Stimulated activated CD8-positive, alpha-beta memory T cell treated with anti-CD3 and anti-CD28 coated beads, Interleukin-2, amount 100 ng/mL, for 1 hour (primary cell): ENCODE data around the gene PLD6.
"Not testable (repeated sequence)": the region's sequence is repeated elsewhere in the genome, so short reads cannot be mapped to it uniquely, and the experiment has no call there.

Experiments used
- DNase-seq, 2 donors: peaks; one replicate each; pipeline ENCODE4 v3.0.0-alpha.2; 2020; ENCODE audit warnings: low read depth in 2 of 2

PLD6 gene

DNA sequence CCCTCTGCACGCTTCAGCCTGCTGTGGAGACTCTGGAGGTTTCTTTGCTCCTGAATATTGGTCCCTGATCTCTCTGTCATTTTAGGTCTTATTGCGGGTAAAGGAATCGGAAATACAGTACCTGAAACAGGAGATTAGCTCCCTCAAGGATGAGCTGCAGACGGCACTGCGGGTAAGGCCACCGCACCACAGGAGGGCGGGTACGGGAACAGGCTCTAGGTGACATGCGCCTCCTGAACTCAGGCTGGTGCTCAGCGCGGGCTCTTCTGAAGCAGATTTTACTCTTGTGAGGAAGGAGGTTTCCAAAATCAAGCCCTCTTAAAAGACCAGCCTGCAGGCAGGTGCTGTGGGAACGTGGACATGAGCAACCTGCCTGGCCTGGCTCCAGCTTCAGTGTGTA, 29.8 kb downstream of the PLD6 start:
- no peak for DNase-seq

DNA sequence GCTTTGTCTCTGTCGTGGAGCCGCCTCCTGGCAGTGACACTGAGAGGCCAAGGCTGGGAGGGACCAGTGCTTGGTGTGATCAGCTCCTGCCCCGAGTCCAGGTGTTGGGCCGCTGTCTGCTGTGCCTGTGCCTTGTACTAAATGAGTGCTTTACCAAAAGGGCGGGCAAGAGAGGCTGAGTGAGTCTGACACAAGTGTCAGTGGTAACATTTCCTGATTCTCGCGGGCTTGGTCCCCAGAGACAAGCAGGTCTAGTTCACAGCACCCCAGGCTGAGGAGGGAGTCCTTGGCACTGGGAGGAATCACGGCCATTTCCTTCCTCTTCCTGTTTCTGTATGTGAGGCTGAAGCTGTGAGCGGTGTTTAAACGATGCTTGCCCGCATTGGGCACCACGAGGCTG, 30.2 kb downstream of the PLD6 start:
- DNase-seq: no peak

DNA sequence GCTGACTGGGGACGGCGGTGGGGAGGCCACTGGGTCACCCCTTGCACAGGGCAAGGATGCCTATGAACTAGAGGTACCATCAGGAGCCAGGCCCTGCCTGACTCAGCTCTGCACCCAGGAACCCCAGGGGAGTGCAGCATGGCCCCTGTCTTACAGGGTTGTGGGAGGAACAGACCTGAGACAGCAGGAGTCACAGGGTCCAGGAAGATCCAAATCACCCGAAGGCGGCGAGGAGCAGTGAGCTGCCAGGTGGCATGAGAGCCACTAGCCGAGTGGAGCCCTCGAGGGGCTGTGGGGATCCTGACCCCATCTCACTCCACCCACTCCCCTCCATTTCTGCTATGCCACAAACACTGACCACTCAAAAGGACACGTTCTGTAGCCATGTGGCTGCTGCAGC, 30.8 kb downstream of the PLD6 start:
- DNase-seq: no peak

DNA sequence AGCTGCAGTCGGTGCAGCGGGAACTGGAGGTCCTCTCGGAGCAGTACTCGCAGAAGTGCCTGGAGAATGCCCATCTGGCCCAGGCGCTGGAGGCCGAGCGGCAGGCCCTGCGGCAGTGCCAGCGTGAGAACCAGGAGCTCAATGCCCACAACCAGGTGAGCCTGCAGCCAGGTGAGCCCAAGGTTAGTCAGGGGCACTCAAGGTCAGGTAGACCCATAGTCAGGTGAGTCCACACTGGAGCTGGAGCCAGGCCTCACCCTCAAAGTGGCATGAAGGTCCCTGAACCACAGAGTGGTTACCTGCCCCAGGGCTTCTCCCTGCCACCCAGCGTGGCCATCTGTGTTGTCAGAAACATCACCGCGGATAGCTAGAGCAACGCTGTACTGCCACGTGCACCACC, 32.2 kb downstream of the PLD6 start:
- no peak for DNase-seq

DNA sequence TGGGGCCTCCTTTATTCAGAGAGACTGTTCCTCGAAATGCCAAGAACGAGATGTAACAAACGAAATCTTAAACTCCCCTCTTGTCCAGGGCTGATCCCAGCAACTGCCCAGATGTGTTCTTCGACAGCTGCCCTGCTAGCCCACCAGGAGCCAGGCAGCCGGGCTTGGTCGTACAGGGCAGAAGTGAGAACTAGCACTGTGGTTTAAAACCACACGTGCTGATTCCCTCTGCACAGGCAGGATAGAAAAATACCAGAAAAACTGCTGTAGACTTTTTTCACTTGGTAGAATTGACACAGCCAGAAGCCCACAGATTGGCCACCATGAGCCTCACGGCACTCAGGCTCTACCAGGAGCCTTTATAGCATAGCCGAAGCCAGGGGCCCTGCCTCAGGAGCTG, 33.1 kb downstream of the PLD6 start:
- DNase-seq: no peak

DNA sequence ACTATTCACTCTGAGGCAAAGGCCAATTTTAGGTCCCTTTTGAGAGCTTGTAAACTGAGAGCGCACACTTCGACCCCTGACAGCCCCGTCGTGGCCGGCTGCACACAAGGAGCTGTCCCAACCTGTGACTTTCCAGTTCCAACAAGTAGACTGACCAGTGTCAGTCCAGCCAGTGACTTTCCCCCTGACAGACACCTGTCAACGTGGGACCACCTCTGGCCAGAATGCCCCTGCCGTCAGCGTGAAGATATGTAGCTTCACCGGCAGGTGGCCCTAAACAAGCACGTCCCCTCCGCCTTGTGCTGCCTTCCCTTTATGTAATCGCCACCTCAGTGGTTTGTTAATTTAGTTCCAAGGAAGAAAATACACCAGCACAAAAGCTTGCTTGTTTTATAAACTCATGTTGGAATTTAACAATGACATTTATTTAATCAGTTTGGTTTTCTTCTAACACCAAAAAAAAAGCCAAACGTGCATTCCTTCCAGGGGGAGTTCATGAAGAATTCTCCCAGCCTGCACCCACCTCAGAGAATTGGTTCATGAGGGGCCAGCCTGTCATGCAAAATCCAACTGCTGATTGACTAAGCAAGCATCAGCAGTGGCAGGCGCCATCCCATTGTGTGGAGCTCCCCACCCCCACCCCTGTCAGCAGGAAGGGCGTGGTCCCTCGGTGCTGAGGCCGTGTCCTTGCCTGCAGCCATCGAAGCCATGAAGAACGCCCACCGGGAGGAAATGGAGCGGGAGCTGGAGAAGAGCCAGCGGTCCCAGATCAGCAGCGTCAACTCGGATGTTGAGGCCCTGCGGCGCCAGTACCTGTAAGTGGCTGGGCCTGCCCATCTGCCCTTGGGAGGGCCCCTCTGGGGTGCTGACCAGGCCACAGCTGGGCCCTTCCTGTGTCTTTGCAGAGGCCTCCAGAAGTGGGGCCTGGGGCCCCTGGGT, 33.9 kb downstream of the PLD6 start:
- DNase-seq: no peak

DNA sequence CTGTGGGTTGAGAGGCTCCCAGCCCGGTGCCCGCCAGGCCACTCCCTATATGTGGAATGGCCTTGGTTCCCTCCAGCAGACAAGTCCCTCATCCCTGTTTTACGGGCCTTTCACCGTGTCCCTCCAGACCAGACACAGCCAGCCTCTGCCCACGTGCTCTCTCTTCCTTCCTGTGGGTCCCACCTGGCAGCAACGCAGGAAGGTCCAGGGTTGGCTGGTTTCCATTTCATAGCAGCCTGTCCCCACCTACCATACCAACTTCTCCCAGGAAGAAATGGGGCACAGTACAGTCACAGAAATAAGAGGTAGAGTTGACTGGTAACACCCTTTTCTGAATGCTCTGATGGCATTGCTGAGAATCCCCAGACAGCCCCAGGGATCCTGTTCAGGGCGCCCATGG, 34.9 kb downstream of the PLD6 start:
- DNase-seq: no peak

DNA sequence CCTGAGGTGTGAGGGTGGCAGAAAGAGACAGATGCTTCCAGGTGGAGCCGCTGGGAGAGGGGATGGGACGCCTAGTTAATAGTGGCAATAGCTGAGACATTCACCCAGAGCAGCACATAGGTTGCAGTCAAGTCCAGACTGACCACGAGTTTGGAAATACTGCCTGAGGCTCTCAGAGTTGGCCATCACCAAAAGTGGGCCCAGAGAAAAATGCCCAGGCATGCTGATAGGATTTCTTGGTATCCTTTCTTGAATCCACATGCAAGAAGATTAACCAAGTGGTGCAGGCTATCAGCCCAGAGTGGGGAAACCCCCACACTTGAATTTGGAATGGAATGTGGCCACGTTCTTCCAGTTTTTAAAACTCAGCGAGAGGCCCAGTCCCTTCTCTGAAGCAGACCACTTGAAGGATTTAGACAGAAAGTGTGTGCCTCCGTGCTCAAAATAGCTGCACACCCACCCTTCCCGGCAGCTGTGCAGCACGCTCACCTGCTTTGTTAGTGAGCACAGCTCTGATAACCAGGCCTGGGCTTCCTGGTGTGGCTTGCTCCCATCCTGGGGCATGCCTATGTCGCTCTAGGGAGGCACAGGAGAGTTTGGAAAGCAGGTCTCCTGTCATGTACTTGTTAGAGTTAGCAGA, 35.7 kb downstream of the PLD6 start:
- DNase-seq: no peak

DNA sequence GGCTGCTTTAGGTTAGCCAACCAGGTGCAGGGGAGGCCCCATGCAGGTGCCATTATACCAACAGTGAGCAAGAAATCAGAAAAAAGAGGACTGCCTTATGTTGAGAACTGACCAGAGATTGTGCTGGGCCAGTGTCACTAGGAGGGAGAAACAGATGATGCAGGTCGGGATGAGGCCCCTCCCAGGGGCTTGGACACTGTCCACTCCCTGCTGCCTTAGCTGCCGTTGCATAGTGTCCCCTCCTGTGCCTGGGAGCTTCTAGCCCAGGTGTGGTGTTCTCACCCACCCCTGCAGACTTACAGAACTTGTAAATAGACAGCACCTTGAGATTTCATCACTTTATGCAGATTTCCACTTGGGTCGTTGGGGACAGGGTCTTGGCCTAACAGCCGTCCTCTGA, 36.7 kb downstream of the PLD6 start:
- DNase-seq: no peak

DNA sequence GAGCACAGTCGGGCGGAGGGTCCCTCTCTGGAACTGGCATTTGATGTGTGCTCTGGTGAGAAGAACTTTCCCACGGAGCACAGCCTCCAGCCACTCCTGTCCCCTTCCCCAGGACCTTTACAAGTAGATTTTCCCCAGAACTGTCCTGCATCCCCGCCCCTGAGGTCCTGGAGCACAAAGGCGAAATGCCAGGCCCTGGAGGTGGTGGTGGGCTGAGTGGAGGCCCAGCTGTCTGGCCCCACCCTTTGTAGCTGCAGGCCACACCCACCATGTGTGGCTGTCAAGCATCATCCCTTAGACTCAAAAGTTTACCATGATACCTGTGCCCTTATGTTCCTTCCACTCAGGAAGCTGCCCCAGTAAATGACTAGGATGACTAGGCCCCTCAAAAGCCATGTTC, 37.7 kb downstream of the PLD6 start:
- no peak for DNase-seq

DNA sequence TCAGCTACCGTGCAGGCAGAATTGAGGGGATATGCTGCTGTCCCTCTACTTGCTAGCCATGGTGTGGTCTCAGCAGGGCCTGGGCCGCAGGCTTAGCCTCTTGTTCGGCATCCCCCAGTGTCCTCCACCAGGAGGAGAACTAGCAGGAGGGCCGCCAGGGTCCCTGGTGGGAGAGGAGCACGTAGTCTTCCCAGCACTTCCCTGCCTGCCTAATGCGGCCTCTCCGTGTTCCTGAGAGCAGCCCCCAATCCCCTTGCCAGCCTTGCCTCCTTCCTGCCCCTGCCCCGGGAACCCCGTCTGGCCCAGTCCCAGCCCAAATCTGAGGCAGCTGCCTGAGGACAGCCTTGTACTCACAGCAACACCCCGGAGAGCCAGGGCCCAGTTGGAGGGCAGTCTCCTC, 38.1 kb downstream of the PLD6 start:
- DNase-seq: no peak

DNA sequence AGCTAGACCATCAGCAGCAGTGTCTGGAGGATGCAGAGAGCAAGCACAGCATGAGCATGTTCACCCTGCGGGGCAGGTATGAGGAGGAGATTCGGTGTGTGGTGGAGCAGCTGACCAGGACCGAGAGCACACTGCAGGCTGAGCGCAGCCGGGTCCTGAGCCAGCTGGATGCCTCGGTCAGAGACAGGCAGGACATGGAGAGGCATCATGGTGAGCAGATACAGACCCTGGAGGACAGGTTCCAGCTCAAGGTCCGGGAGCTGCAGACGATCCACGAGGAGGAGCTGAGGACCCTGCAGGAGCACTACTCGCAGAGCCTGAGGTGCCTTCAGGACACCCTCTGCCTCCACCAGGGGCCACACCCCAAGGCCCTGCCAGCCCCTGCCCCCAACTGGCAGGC, 38.8 kb downstream of the PLD6 start:
- DNase-seq: no peak

DNA sequence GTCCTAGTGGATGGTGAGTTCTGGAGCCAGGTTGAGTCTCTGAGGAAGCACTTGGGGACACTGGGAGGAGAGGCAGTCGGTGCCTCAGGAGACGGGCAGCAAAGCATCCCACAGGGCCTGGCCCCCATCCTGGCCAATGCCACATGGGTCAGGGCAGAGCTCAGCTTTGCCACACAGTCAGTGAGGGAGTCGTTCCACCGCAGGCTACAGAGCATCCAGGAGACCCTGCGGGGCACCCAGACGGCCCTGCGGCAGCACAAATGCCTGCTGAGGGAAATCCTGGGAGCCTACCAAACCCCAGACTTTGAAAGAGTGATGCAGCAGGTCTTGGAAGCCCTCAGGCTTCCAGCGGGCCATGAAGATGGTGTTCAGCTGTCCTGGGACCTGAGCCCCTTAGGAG, 39.7 kb downstream of the PLD6 start:
- no peak for DNase-seq

DNA sequence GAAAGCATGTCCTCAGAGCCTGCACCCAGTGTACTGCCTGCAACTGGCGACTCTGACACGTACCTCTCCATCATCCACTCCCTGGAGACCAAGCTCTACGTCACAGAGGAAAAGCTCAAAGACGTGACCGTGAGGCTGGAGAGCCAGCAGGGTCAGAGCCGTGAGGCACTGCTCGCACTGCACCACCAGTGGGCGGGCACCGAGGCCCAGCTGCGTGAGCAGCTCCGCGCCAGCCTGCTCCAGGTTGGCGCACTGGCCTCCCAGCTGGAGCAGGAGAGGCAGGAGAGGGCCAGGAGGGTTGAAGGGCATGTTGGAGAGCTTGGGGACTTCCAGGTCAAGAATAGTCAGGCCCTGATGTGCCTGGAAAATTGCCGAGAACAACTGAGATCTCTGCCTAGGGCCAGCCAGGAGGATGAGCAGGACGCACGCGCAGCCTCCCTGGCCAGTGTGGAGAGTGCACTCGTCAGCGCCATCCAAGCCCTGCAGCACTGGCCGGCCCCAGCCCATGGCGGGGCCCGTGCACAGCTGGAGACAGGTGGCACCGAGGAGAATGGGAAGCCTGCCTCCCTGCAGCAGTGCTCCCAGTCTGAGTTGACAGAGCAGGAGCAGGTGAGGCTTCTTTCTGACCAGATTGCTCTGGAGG, 40.3 kb downstream of the PLD6 start:
- no peak for DNase-seq

DNA sequence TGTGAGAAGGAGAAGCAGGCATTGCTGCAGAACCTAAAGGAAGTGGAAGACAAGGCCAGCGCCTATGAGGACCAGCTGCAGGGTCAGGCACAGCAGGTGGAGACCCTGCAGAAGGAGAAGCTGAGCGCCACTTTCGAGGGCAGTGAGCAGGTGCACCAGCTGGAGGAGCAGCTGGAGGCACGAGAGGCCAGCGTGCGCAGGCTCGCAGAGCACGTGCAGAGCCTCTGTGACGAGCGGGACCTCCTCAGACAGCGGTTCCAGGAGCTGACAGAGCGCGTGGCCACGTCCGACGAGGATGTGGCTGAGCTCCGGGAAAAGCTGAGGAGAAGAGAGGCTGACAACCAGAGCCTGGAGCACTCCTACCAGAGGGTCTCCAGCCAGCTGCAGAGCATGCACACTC, 41.5 kb downstream of the PLD6 start:
- no peak for DNase-seq

DNA sequence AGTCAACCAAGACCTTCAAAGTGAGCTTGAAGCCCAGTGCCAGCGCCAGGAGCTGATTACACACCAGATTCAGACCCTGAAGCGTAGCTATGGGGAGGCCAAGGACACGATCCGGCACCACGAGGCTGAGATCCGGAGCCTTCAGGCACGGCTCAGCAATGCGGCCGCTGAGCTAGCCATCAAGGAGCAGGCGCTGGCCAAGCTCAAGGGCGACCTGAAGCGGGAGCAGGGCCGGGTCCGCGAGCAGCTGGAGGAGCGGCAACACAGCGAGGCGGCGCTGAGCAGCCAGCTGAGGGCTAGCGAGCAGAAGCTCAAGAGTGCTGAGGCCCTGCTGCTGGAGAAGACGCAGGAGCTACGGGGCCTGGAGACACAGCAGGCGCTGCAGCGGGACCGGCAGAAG, 42.0 kb downstream of the PLD6 start:
- no peak for DNase-seq

DNA sequence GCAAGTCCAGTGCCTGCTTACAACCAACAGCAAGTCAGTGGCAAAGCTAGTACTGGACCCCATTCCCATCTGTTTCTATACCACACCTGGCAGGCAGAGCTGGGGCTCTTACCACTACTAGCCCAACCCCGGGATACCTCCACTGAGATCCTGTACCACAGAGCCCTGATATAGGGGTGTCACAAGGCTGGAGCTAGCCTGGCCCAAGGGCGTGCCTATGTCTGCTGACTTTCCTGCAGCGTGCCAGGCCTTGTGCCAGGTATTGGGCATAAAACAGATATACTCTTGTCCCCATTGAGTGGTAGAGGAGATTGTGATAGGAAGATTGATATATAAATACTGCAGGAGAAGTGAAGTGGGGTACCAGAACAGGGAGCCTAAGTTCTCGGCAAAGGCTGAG, 44.4 kb downstream of the PLD6 start:
- DNase-seq: no peak

DNA sequence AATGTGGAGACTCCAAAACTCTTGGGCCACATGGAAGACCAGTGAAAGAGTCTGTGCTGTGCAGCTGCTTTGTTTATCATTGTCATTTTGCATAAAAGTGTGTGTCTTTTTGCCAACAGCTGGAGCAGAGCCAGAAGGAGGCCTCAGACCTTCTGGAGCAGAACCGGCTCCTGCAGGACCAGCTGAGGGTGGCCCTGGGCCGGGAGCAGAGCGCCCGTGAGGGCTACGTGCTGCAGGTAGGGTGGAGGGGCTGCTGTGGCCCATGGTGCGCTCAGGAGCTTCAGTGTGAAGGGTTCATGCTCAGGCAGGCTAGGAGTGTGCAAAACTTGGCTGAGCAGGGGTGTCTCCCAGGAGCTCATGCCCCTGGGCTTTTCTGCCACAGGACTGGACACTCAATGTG, 45.0 kb downstream of the PLD6 start:
- no peak for DNase-seq

DNA sequence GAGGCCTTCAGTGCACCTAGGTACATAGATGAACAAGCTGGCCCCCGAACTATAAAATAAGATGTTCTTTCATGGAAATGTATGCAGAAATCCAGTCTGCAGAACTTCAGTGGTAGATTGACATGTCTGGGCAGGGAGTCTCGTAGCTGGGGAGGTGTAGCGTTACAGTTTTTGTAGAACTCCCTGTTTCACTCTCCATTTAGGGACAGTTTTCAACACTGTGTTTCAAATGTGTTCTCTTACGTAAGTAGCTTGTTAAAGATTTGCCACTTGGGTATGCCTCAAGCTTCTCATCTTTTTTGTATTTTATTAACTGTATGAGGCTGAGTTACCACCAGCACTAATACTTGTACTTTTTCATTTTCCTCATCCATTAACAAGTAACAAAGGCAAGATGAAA, 46.6 kb downstream of the PLD6 start:
- no peak for DNase-seq

DNA sequence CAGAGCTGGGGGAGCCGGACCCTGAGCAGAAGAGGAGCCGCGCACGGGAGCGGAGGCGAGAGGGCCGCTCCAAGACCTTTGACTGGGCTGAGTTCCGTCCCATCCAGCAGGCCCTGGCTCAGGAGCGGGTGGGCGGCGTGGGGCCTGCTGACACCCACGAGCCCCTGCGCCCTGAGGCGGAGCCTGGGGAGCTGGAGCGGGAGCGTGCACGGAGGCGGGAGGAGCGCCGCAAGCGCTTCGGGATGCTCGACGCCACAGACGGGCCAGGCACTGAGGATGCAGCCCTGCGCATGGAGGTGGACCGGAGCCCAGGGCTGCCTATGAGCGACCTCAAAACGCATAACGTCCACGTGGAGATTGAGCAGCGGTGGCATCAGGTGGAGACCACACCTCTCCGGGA, 47.6 kb downstream of the PLD6 start:
- not testable (repeated sequence) for DNase-seq

DNA sequence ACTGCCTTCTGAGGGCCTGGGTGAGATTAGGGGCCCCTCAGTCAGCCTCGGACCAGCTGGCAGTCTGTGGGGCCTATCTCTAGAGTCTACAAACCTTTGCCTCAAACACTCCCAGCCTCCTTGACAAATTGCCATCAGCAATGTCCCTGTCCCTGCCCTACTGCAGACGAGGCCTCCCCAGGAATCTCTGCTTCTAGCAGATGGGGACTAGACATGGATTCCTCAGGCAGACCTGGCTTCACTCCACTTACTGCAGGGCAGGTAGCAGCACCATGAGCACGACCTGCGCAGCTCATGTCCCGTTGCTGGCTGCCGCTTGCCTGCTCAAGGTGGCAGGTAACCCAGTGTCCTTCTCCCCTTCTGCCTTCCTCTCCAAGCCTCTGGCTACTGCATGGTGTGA, 49.1 kb downstream of the PLD6 start:
- no peak for DNase-seq

DNA sequence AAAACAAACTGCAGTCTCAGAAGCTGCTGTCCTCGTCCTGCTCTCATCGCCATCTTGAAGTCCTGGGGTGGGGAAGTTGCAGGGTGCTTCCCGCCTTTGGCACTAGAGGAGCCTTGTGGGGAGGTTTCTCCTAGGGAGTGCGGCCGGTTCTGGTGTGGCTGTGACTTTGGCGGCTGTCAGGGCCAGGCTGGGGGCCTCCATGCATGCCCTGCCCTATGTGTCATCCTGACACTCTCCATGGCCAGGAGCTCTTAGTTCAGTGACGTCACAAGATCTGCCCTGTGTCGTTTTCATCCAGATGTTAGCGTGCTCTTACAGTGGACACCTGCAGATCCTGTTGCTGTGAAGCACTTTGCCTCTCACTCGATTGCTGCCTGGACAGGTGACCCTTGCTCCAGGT, 49.6 kb downstream of the PLD6 start:
- no peak for DNase-seq

DNA sequence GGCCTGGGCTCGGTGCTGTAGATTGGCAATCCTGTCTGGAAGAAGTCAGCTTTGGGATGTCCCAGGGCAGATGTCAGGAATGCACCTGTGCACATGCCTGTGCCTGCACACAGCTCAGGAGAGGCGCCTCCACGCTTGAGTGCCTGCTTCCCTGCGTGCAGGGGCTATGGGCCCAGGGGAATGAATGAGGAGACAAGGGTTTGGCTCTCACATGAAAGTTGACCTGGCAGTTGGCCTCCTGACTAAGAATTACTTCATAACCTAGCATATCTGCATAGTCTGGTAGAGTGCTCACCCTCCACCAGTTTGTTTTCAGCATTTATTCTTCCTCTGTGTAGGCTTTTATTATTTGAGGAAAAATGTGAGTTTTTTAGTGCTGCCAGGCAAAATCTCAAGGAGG, 50.0 kb downstream of the PLD6 start:
- DNase-seq: no peak
